Breast epithelium (tissue), 4 donors: ENCODE data around the gene TM2D1. TPM values are rescaled to one million over a fixed set of nuclear protein-coding genes. Genes with fewer than 3 reads are reported as not detected.

Experiments used
- DNase-seq, 2 donors: peaks; one replicate each; pipeline ENCODE4 v3.0.0-alpha.2; 2019; ENCODE audit warnings: low spot score in 2 of 2
- H3K27ac ChIP-seq, 2 donors: fragments of 200-600 bp; sonication (generic) in 1 of 2; one replicate each; pipeline ENCODE4 v1.5.1; 2016 to 2019; ENCODE audit warnings: mild to moderate bottlenecking in 1 of 2
- H3K27me3 ChIP-seq, 2 donors: fragments of 200-600 bp; sonication (generic) in 1 of 2; one replicate each; pipeline versions ENCODE4 v1.5.1 to v1.6.0; 2017 to 2019; ENCODE audit warnings: control low read depth in 1 of 2, mild to moderate bottlenecking in 1 of 2
- H3K36me3 ChIP-seq: fragments of 200-600 bp; one replicate; pipeline ENCODE4 v1.5.1; 2019
- H3K4me1 ChIP-seq, 2 donors: fragments of 200-600 bp; sonication (generic); one replicate each; pipeline ENCODE4 v1.5.1; 2016 to 2019; ENCODE audit warnings: control low read depth in 1 of 2
- H3K4me3 ChIP-seq, 3 donors: fragments of 200-600 bp; sonication (generic); 1 replicate in 2 of 3; 2 replicates in 1 of 3; pipeline ENCODE4 v1.5.1; 2016 to 2019; ENCODE audit warnings: mild to moderate bottlenecking in 3 of 3, moderate library complexity in 2 of 3
- H3K9me3 ChIP-seq, 2 donors: fragments of 200-600 bp; sonication (generic) in 1 of 2; one replicate each; pipeline ENCODE4 v1.5.1; 2016 to 2019; ENCODE audit warnings: control low read depth in 1 of 2
- POLR2A ChIP-seq: fragments of 450-650 bp; IDR thresholded peaks from one replicate; pipeline ENCODE4 v1.6.1; 2016; ENCODE audit warnings: antibody characterized with exemption, mild to moderate bottlenecking, moderate library complexity
- POLR2AphosphoS5 ChIP-seq, 3 donors: sonication (generic); formaldehyde crosslinking; IDR thresholded peaks; one replicate each; pipeline ENCODE4 v1.6.1; 2017; ENCODE audit warnings: antibody characterized with exemption in 3 of 3
- intact Hi-C: fragments of 100-400 bp; cut with DNase I; formaldehyde crosslinking; loops from one replicate; pipeline ENCODE4 v1.15.1; 2023; ENCODE audit warnings: low total_unique reads
- total RNA-seq, 3 donors: library from RNA; depleted of rRNA; stranded (reverse); fragments of >200 nt; gene quantifications; one replicate each; pipeline ENCODE4 v1.1.0, GENCODE V29; 2016
- TF ChIP-seq, protein P1 (sequence below), 3 donors: fragments of 450-650 bp; IDR thresholded peaks; one replicate each; pipeline ENCODE4 v1.5.1; 2016 to 2017; ENCODE audit warnings: antibody characterized with exemption in 3 of 3, mild to moderate bottlenecking in 3 of 3, moderate library complexity in 3 of 3

Gene TM2D1
- total RNA-seq, 3 donors from 2014 or later, result 65.4 to 85.9 (median 76.1) TPM

GRCh38 chr1:61638296-61638695, 86.6 kb downstream of the TM2D1 start:
- intact Hi-C loops, result no loop called here
- Histone ChIP-seq H3K4me3 (no peak overlapping the region), H3K9me3 (no peaks in the 10 kb centered on the region), H3K36me3 (no peaks in the 10 kb centered on the region), H3K27ac (peak overlapping the region in 1 of 2 donors; percentile 83), H3K4me1 (peaks cover 4 to 7% of the 10 kb centered on the region in 2 donors), H3K27me3 (no peaks in the 10 kb centered on the region)
- no peak for DNase-seq
- peak in 2 of 3 donors; percentile 63 to 94 for TF ChIP-seq POLR2AphosphoS5 (IDR thresholded peaks at IDR 0.05)
- TF ChIP-seq POLR2A, result no peak

DNA sequence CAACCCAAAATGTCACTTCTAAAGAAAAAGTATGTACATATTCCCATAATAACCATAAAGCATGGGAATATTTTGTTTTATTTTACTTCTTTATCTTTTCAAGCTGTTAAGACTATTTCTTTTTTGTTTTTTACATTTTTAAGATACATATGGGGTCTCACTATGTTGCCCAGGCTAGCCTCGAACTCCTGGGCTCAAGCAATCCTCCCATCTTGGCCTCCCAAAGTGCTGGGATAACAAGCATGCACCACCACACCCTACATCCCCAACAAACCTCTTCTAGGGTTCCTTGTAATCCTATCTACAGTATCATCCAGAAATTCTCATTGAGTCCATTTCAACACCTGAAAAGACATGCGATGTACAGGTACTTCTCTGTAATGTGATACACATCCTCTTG, 87.5 kb downstream of the TM2D1 start:
- H3K27ac ChIP-seq, result peak overlapping the region in 1 of 2 donors; percentile 10
- intact Hi-C loops, result no loop called here
- TF ChIP-seq POLR2AphosphoS5 (IDR thresholded peaks at IDR 0.05), result no peak
- TF ChIP-seq POLR2A, result no peak
- TF ChIP-seq, protein P1, sequence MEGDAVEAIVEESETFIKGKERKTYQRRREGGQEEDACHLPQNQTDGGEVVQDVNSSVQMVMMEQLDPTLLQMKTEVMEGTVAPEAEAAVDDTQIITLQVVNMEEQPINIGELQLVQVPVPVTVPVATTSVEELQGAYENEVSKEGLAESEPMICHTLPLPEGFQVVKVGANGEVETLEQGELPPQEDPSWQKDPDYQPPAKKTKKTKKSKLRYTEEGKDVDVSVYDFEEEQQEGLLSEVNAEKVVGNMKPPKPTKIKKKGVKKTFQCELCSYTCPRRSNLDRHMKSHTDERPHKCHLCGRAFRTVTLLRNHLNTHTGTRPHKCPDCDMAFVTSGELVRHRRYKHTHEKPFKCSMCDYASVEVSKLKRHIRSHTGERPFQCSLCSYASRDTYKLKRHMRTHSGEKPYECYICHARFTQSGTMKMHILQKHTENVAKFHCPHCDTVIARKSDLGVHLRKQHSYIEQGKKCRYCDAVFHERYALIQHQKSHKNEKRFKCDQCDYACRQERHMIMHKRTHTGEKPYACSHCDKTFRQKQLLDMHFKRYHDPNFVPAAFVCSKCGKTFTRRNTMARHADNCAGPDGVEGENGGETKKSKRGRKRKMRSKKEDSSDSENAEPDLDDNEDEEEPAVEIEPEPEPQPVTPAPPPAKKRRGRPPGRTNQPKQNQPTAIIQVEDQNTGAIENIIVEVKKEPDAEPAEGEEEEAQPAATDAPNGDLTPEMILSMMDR (IDR thresholded peaks at IDR 0.05), result no peak

GRCh38 chr1:61636814-61637213, 88.1 kb downstream of the TM2D1 start:
- Histone ChIP-seq H3K9me3 (no peaks in the 10 kb centered on the region), H3K4me3 (no peak overlapping the region), H3K36me3 (no peaks in the 10 kb centered on the region), H3K4me1 (peaks cover 4 to 7% of the 10 kb centered on the region in 2 donors), H3K27ac (no peak overlapping the region), H3K27me3 (no peaks in the 10 kb centered on the region)
- intact Hi-C loops, result no loop called here
- DNase-seq, result no peak
- TF ChIP-seq POLR2A (no peak), POLR2AphosphoS5 (IDR thresholded peaks at IDR 0.05) (no peak)
- TF ChIP-seq, protein P1 (IDR thresholded peaks at IDR 0.05), result no peak

More for the DNA sequence above, 87.5 kb downstream of the TM2D1 start:
- H3K36me3 ChIP-seq, result no peaks in the 10 kb centered on the region
- peaks cover 4 to 7% of the 10 kb centered on the region in 2 donors for H3K4me1 ChIP-seq
- no peaks in the 10 kb centered on the region for H3K27me3 ChIP-seq
- no peaks in the 10 kb centered on the region for H3K9me3 ChIP-seq
- H3K4me3 ChIP-seq, result no peak overlapping the region
- no peak for DNase-seq

DNA sequence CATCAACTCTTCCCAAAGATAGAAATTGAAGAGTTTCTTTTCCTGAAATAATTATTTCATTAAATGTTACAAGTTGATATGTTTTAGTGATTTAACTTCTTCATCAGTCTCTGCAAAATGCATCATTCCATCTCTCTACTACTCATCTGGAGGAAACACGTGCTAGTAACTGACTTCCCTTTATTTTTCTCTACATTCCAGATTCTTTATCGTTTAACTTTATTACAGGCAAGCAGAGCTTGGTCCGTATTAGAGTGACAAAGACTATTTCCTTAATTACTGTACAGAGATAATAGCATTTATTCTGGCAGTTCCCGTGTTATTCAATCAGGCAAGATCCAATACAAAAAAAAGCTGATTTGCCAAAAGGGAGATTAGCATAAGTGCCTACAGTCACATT, 88.6 kb downstream of the TM2D1 start:
- Histone ChIP-seq H3K4me1 (peaks cover 4 to 7% of the 10 kb centered on the region in 2 donors), H3K4me3 (no peak overlapping the region), H3K27me3 (no peaks in the 10 kb centered on the region), H3K36me3 (no peaks in the 10 kb centered on the region), H3K9me3 (no peaks in the 10 kb centered on the region), H3K27ac (no peak overlapping the region)
- no peak for TF ChIP-seq POLR2AphosphoS5 (IDR thresholded peaks at IDR 0.05)
- no peak for TF ChIP-seq POLR2A
- TF ChIP-seq, protein P1 (IDR thresholded peaks at IDR 0.05), result no peak
- no peak for DNase-seq
- intact Hi-C loops, result no loop called here

- Histone ChIP-seq H3K4me3 (no peak overlapping the region), H3K27me3 (no peaks in the 10 kb centered on the region), H3K4me1 (peaks cover 0 to 7% of the 10 kb centered on the region in 2 donors), H3K9me3 (no peaks in the 10 kb centered on the region), H3K27ac (no peak overlapping the region), H3K36me3 (no peaks in the 10 kb centered on the region)
- TF ChIP-seq, protein P1 (IDR thresholded peaks at IDR 0.05), result no peak
- TF ChIP-seq POLR2A, result no peak
- TF ChIP-seq POLR2AphosphoS5 (IDR thresholded peaks at IDR 0.05), result no peak
- no peak for DNase-seq
- intact Hi-C loops, result no loop called here
Measured at GRCh38 chr1:61635557-61635956, 89.4 kb downstream of the TM2D1 start.

DNA sequence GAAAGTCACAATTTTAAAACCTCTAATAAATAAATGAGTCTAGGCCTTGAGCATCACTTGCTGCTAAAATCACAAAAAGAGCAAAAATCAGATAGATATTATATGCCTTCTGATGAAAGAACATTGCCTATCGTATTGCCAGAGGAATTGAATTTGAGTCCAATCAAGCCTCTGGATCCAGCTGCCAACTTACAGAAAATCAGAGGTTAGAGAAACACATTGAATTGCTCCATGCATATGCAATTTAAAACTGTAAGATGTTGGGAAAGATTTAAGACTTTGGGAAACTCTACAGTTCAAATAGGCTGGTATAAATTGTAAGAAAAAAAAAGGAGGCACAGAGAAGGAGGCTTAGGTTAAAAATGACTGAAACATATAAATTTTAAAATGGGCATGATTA, 93.5 kb downstream of the TM2D1 start:
- no peak overlapping the region for H3K27ac ChIP-seq
- TF ChIP-seq POLR2A (no peak), POLR2AphosphoS5 (IDR thresholded peaks at IDR 0.05) (no peak)
- TF ChIP-seq, protein P1 (IDR thresholded peaks at IDR 0.05), result no peak
- H3K4me3 ChIP-seq, result no peak overlapping the region
- no peaks in the 10 kb centered on the region for H3K27me3 ChIP-seq
- DNase-seq, result no peak
- H3K4me1 ChIP-seq, result no peaks in the 10 kb centered on the region
- intact Hi-C loops, result no loop called here
- no peaks in the 10 kb centered on the region for H3K9me3 ChIP-seq
- no peaks in the 10 kb centered on the region for H3K36me3 ChIP-seq
